NCI-H2029 (cell line): ENCODE data around the gene USP43.
"Not testable (repeated sequence)": the region's sequence is repeated elsewhere in the genome, so short reads cannot be mapped to it uniquely, and the experiment has no call there.

Source experiments
- DNase-seq: peaks from one replicate; lab custom pipeline; 2025; lab: John Stamatoyannopoulos, UW

Gene USP43

GRCh38 chr17:9644910-9645751 lies at the start of gene USP43:
Gene USP43 (plus strand): TSS chr17:9645517. CDS start chr17:9645633, 116 bp downstream.
- peak; percentile 19 for DNase-seq

- not testable (repeated sequence) for DNase-seq
Measured at GRCh38 chr17:9597638-9598037, 47.7 kb upstream of the USP43 start.

- no peak for DNase-seq
Measured at GRCh38 chr17:9598661-9599060, 46.7 kb upstream of the USP43 start.

- DNase-seq = not testable (repeated sequence)
Measured at GRCh38 chr17:9604583-9604982, 40.7 kb upstream of the USP43 start.

- no peak for DNase-seq
Measured at GRCh38 chr17:9606453-9606852, 38.9 kb upstream of the USP43 start.

- not testable (repeated sequence) for DNase-seq
Measured at GRCh38 chr17:9607058-9607457, 38.3 kb upstream of the USP43 start.

- DNase-seq = no peak
Measured at GRCh38 chr17:9611557-9611956, 33.8 kb upstream of the USP43 start.

GRCh38 chr17:9612006-9612405 lies 33.3 kb upstream of the USP43 start:
- no peak for DNase-seq

GRCh38 chr17:9615486-9615885 lies 29.8 kb upstream of the USP43 start:
- no peak for DNase-seq

- DNase-seq = no peak
Measured at GRCh38 chr17:9622961-9623360, 22.4 kb upstream of the USP43 start.

- no peak for DNase-seq
Measured at GRCh38 chr17:9628509-9628908, 16.8 kb upstream of the USP43 start.

- DNase-seq = no peak
Measured at GRCh38 chr17:9632741-9633140, 12.6 kb upstream of the USP43 start.

GRCh38 chr17:9635340-9635739 lies 10.0 kb upstream of the USP43 start:
- DNase-seq = no peak

GRCh38 chr17:9636501-9636900 lies 8.8 kb upstream of the USP43 start:
- DNase-seq = no peak

- not testable (repeated sequence) for DNase-seq
Measured at GRCh38 chr17:9640388-9640787, 4.9 kb upstream of the USP43 start.

- no peak for DNase-seq
Measured at GRCh38 chr17:9643611-9644010, 1.7 kb upstream of the USP43 start.

- peak; percentile 15 for DNase-seq
Measured at GRCh38 chr17:9645851-9646545, 681 bp downstream of the USP43 start.

GRCh38 chr17:9646546-9646885 lies 1.2 kb downstream of the USP43 start:
- no peak for DNase-seq

GRCh38 chr17:9647014-9647413 lies 1.7 kb downstream of the USP43 start:
- no peak for DNase-seq

- DNase-seq = no peak
Measured at GRCh38 chr17:9648521-9649110, 3.3 kb downstream of the USP43 start.

- DNase-seq = no peak
Measured at GRCh38 chr17:9658593-9659211, 13.4 kb downstream of the USP43 start.

- DNase-seq = no peak
Measured at GRCh38 chr17:9661027-9661426, 15.7 kb downstream of the USP43 start.

- DNase-seq = not testable (repeated sequence)
Measured at GRCh38 chr17:9663511-9663910, 18.2 kb downstream of the USP43 start.
